Dermis lymphatic vessel endothelial cell (primary cell): Measurements from ENCODE around the gene GPC1. TPM values are rescaled to one million over a fixed set of nuclear protein-coding genes. Genes with fewer than 3 reads are reported as not detected.

ENCODE experiments used
- total RNA-seq: library from RNA; depleted of rRNA; stranded (reverse); fragments of >200 nt; gene quantifications from 2 replicates; pipeline ENCODE4 v1.2.1, GENCODE V29; 2014

GPC1 gene, protein sequence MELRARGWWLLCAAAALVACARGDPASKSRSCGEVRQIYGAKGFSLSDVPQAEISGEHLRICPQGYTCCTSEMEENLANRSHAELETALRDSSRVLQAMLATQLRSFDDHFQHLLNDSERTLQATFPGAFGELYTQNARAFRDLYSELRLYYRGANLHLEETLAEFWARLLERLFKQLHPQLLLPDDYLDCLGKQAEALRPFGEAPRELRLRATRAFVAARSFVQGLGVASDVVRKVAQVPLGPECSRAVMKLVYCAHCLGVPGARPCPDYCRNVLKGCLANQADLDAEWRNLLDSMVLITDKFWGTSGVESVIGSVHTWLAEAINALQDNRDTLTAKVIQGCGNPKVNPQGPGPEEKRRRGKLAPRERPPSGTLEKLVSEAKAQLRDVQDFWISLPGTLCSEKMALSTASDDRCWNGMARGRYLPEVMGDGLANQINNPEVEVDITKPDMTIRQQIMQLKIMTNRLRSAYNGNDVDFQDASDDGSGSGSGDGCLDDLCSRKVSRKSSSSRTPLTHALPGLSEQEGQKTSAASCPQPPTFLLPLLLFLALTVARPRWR
- total RNA-seq = 5.0 and 11.4 TPM in 2 replicates

DNA sequence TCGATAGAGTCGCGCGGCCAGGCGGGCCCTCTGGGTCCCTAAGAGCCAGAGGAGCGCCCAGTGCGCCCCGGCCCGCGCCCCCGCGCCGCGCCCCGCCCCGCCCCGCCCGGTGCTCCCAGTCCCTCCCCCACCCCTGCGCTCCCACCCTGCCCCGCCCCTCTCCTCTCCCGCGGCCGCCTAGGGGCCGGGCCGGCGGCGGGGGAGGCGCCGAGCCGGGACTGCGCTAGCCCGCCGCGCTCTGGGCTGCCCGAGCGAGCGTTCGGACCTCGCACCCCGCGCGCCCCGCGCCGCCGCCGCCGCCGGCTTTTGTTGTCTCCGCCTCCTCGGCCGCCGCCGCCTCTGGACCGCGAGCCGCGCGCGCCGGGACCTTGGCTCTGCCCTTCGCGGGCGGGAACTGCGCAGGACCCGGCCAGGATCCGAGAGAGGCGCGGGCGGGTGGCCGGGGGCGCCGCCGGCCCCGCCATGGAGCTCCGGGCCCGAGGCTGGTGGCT is at the start of gene GPC1:
Gene GPC1 (plus strand): TSS at position 207 of the 491 bp plus-strand sequence. CDS start 256 bp downstream, at position 463.

Other genes with a start within 250 kb of the GPC1 start
- gene ANKMY1, start 122.3 kb downstream of the GPC1 start, total RNA-seq = 4.8 and 5.4 TPM in 2 replicates
- 2.5 and 2.7 TPM in 2 replicates for gene DUSP28, start 124.7 kb downstream of the GPC1 start, total RNA-seq
- 18.0 and 18.7 TPM in 2 replicates for gene RNPEPL1, start 132.8 kb downstream of the GPC1 start, total RNA-seq
- 23.2 and 26.7 TPM in 2 replicates for gene CAPN10, start 151.1 kb downstream of the GPC1 start, total RNA-seq
- 0.17 TPM in 1 of 2 replicates, not detected in the other for gene GPR35, start 189.8 kb downstream of the GPC1 start, total RNA-seq
- gene AQP12B, start 247.2 kb downstream of the GPC1 start, total RNA-seq = not detected in 2 replicates